GM12878 (cell line): ENCODE measurements around the gene SGF29. TPM values are rescaled to one million over a fixed set of nuclear protein-coding genes. Genes with fewer than 3 reads are reported as not detected.

Experiments used
- ATAC-seq: fragments of 200-7000 bp; cut with Tn5 transposase; 3 replicates; pipeline ENCODE4 v1.9.1; 2020; ENCODE audit warnings: mild to moderate bottlenecking, moderate library complexity
- BruUV-seq: library from RNA; stranded (reverse); fragments of 400-500 nt; replicated peaks from 2 replicates; lab custom pipeline; 2021; lab: Mats Ljungman, UMichigan
- CTCF ChIA-PET: fragments of 300-600 bp; sonication (Branson Sonifier 250); formaldehyde crosslinking; extraction: SDS; loops from one replicate; lab custom pipeline; 2021; ENCODE audit warnings: inconsistent platforms; lab: Yijun Ruan, JAX
- POLR2A ChIA-PET: fragments of 350-600 bp; formaldehyde crosslinking; extraction: SDS; loops from one replicate; lab custom pipeline; 2021; ENCODE audit warnings: inconsistent platforms; lab: Charles Lee
- RAD21 ChIA-PET: fragments of 300-600 bp; sonication (Branson Sonifier 250); formaldehyde crosslinking; loops from one replicate; lab custom pipeline; 2023; ENCODE audit warnings: antibody characterized with exemption; ENCODE audit not compliant: unreplicated experiment; lab: Charles Lee
- SMC1A ChIA-PET: fragments of 300-600 bp; sonication (Branson Sonifier 250); formaldehyde crosslinking; loops from one replicate; lab custom pipeline; 2023; ENCODE audit not compliant: unreplicated experiment, uncharacterized antibody; lab: Charles Lee
- DNase-seq: peaks from one replicate; pipeline ENCODE4 v3.0.0-alpha.2; 2011; ENCODE audit warnings: low read depth, low spot score
- FAIRE-seq: peaks from 3 replicates; lab custom pipeline; 2011; peaks lifted over from hg19 to GRCh38; lab: Jason Lieb, UNC
- H2AFZ ChIP-seq: 2 replicates; pipeline ENCODE4 v1.6.0; 2011; ENCODE audit warnings: low read depth, low read length, control low read depth; ENCODE audit not compliant: control insufficient read depth
- H3K27ac ChIP-seq: 2 replicates; pipeline ENCODE4 v1.5.1; 2011; ENCODE audit warnings: control low read depth; ENCODE audit not compliant: control insufficient read depth, insufficient read depth
- H3K27me3 ChIP-seq, 2 experiments: replicated peaks in 1 of 2; 2 replicates each; pipeline versions ENCODE4 v1.6.0 to v1.6.1; 2011; ENCODE audit warnings: low read length in 1 of 2; ENCODE audit not compliant: control insufficient read depth in 2 of 2, insufficient read depth in 2 of 2
- H3K36me3 ChIP-seq, 2 experiments: 2 replicates each; pipeline ENCODE4 v1.5.1; 2011; ENCODE audit warnings: low read length in 1 of 2; ENCODE audit not compliant: control insufficient read depth in 2 of 2, insufficient read depth in 2 of 2
- H3K4me1 ChIP-seq: 2 replicates; pipeline ENCODE4 v1.6.1; 2011; ENCODE audit warnings: mild to moderate bottlenecking, low read length, moderate library complexity, mixed read lengths; ENCODE audit not compliant: control insufficient read depth, insufficient read depth
- H3K4me2 ChIP-seq: 2 replicates; pipeline ENCODE4 v1.6.0; 2011; ENCODE audit warnings: control low read depth; ENCODE audit not compliant: control insufficient read depth, insufficient read depth
- H3K4me3 ChIP-seq: fragments of 200-600 bp; sonication (generic); 2 replicates; pipeline ENCODE4 v1.5.1; 2016
- H3K79me2 ChIP-seq: 2 replicates; pipeline ENCODE4 v1.6.0; 2011; ENCODE audit warnings: low read length; ENCODE audit not compliant: control insufficient read depth, insufficient read depth
- H3K9ac ChIP-seq: 2 replicates; pipeline ENCODE4 v1.8.0; 2011; ENCODE audit warnings: low read length, control low read depth, mixed read lengths; ENCODE audit not compliant: control insufficient read depth, insufficient read depth
- H3K9me3 ChIP-seq: replicated peaks from 3 replicates; pipeline ENCODE4 v1.5.1; 2011; ENCODE audit warnings: mild to moderate bottlenecking, low read length; ENCODE audit not compliant: control insufficient read depth, insufficient read depth
- H4K20me1 ChIP-seq: 2 replicates; pipeline ENCODE4 v1.6.0; 2011; ENCODE audit not compliant: control insufficient read depth, insufficient read depth
- CHD4 ChIP-seq: fragments of 200-600 bp; sonication (generic); IDR thresholded peaks from 2 replicates; pipeline ENCODE4 v1.6.1; 2016; ENCODE audit warnings: mild to moderate bottlenecking
- NFIC ChIP-seq: IDR thresholded peaks from 2 replicates; pipeline ENCODE4 v1.6.1; 2012; ENCODE audit warnings: low read depth, mild to moderate bottlenecking, inconsistent platforms, low read length, moderate library complexity
- PKNOX1 ChIP-seq: fragments of 450-650 bp; IDR thresholded peaks from 2 replicates; pipeline ENCODE4 v1.6.1; 2016; ENCODE audit warnings: mild to moderate bottlenecking
- SP1 ChIP-seq: IDR thresholded peaks from one replicate; pipeline ENCODE4 v1.6.1; 2011; ENCODE audit warnings: low read depth, low read length
- TCF3 ChIP-seq: IDR thresholded peaks from 2 replicates; pipeline ENCODE4 v1.6.1; 2012; ENCODE audit warnings: low read depth, mild to moderate bottlenecking, low read length, borderline replicate concordance; ENCODE audit not compliant: insufficient read depth
- WGBS: methylation state at CpG from one replicate; pipeline ENCODE4 v1.1.6; 2016; ENCODE audit warnings: low lambda C conversion rate; ENCODE audit not compliant: insufficient replicate concordance, insufficient coverage; ENCODE audit errors: missing lambda C conversion rate; 5-methylcytosine and 5-hydroxymethylcytosine counted together
- in situ Hi-C: fragments of 300-500 bp; cut with MboI; formaldehyde crosslinking; loops from 9 replicates; pipeline ENCODE4 v1.14.3; 2018; ENCODE audit warnings: mixed read lengths
- intact Hi-C: fragments of 100-400 bp; cut with micrococcal nuclease; formaldehyde crosslinking; loops from one replicate; pipeline ENCODE4 v1.14.2; 2022; ENCODE audit not compliant: unreplicated experiment
- polyA plus RNA-seq, 11 experiments: library from polyadenylated mRNA; depleted of rRNA in 4 of 11; unstranded in 6 of 11; stranded (reverse) in 5 of 11; fragments of >200 nt; fragmentation: Nextera tagmentation in 4 of 11; fragmentation: Illumina TruSeq in 1 of 11; extraction: Ambion mirVana in 4 of 11; extraction: Trizol in 1 of 11; gene quantifications; 1 replicate in 1 of 11; 2 replicates in 10 of 11; pipeline versions ENCODE4 v1.2.1 to v1.2.3, GENCODE V29; 2011 to 2016; ENCODE audit warnings: inconsistent platforms in 2 of 11, missing spikeins in 2 of 11, low read depth in 1 of 11
- total RNA-seq, 4 experiments: library from RNA; depleted of rRNA in 3 of 4; stranded (reverse); fragments of >200 nt in 3 of 4; fragmentation: Illumina TruSeq in 1 of 4; extraction: Trizol in 1 of 4; gene quantifications; 2 replicates each; pipeline versions ENCODE4 v1.2.1 to v1.2.3, GENCODE V29; 2013 to 2021
- TF ChIP-seq, protein P1 (sequence below): IDR thresholded peaks from 2 replicates; pipeline ENCODE4 v1.6.1; 2011; ENCODE audit warnings: low read depth, low read length, improper control_type of control experiment, borderline replicate concordance

The SGF29 gene
- total and polyA plus RNA-seq, 10 of the 15 experiments (the other 5 are each of a cell fraction or from before 2014, with no cell fraction given), result 2.2 to 20.1 (median 12.3) TPM

DNA sequence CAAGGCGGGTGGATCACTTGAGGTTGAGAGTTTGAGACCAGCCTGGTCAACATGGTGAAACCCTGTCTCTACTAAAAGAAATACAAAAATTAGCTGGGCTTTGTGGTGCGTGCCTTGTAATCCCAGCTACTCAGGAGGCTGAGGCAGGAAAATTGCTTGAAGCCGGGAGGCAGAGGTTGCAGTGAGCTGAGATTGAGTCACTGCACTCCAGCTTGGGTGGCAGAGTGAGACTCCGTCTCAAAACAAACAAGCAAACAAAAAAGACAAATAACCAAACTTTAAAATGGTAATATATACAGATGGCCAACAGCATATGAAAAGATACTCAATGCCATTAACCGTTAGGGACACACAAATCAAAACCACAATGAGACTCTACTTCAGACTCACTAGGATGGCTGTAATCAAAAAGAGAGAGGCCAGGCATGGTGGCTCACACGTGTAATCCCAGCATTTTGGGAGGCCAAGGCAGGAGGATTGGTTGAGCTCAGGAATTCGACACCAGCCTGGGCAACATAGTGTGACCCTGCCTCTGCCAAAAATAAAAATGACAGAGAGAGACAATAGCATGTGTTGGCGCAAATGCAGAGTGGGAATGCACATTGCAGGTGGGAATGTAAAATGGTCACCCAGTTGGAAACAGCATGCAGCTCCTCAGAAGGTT lies 21.9 kb downstream of the SGF29 start (continued):
- TF ChIP-seq, protein P1, sequence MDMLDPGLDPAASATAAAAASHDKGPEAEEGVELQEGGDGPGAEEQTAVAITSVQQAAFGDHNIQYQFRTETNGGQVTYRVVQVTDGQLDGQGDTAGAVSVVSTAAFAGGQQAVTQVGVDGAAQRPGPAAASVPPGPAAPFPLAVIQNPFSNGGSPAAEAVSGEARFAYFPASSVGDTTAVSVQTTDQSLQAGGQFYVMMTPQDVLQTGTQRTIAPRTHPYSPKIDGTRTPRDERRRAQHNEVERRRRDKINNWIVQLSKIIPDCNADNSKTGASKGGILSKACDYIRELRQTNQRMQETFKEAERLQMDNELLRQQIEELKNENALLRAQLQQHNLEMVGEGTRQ, result no peak
- TF ChIP-seq PKNOX1 (no peak), NFIC (no peak)

DNA sequence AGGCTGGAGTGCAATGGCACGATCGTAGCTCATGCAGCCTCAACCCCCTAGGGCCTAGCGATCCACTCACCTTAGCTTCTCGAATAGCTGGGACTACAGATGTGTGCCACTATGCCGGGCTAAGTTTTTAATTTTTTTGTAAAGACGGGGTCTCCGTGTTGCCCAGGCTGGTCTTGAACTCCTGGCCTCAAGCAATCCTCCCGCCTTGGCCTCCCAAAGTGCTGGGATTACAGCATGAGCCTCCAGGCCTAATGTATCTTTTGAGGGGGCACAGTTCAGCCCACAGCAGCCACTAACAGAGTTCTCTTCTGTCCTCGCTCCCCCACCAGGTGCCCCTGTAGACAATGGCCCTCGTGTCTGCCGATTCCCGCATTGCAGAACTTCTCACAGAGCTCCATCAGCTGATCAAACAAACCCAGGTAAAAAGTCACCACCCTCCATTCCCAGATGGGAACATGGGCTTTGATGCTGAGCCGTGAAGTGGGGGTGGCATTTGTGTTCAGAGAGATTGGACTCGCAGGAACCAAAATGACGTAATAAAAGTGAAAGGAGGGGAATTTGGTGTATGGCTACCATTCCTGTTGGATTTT lies 27.1 kb downstream of the SGF29 start:
- ATAC-seq, result no peak
- BruUV-seq, result no TSS peak
- H3K4me3 ChIP-seq, result no peak overlapping the region
- H3K27ac ChIP-seq, result no peak overlapping the region
- no peak overlapping the region for H3K4me2 ChIP-seq
- DNase-seq, result no peak
- no peaks in the 10 kb centered on the region for H3K79me2 ChIP-seq
- H4K20me1 ChIP-seq, result no peaks in the 10 kb centered on the region
- in situ Hi-C loops (no loop called here), intact Hi-C loops (no loop called here)
- no peak overlapping the region for H3K9ac ChIP-seq
- ChIA-PET POLR2A (no interaction called here), RAD21 (no interaction called here), CTCF (interaction anchor here (1.0 to 1.2 kb wide), 2 partner anchors 17 to 36 kb away, joined by 3 to 4 read pairs; no protein-coding TSS in a partner anchor), SMC1A (no interaction called here)
- H3K9me3 ChIP-seq, result no peaks in the 10 kb centered on the region
- no peak overlapping the region for H2AFZ ChIP-seq
- H3K27me3 ChIP-seq, result no peaks in the 10 kb centered on the region
- no peaks in the 10 kb centered on the region; the same call in 1 of the 2 replicates for H3K4me1 ChIP-seq
- 97% methylated on average over 15 of the region's 15 CpGs for WGBS
- FAIRE-seq, result no peak
- TF ChIP-seq SP1, result no peak
- TF ChIP-seq TCF3, result no peak
- TF ChIP-seq CHD4, result no peak
- peaks cover 2% of the 10 kb centered on the region in 2 experiments; a peak in 3 of 4 replicates for H3K36me3 ChIP-seq
